Stomach (tissue), 9 donors: ENCODE data around the gene SPCS3. TPM values are rescaled to one million over a fixed set of nuclear protein-coding genes. Genes with fewer than 3 reads are reported as not detected.
A peak's percentile ranks its signal among the peaks of the same experiment; 100 is the strongest.

Source experiments
- DNase-seq, 2 donors: peaks; one replicate each; pipeline versions ENCODE4 v3.0.0 to v3.0.0-alpha.2; 2013 to 2019
- H3K27ac ChIP-seq, 5 donors: fragments of 200-600 bp in 4 of 5; sonication (generic) in 4 of 5; one replicate each; pipeline ENCODE4 v1.5.1; 2013 to 2019; ENCODE audit warnings: mild to moderate bottlenecking in 1 of 5, moderate library complexity in 1 of 5
- H3K27me3 ChIP-seq, 3 donors: fragments of 200-600 bp; sonication (generic); one replicate each; pipeline ENCODE4 v1.5.1; 2017 to 2019; ENCODE audit warnings: mixed run types in 1 of 3
- H3K36me3 ChIP-seq, 4 donors: fragments of 200-600 bp; sonication (generic); 1 replicate in 3 of 4; 2 replicates in 1 of 4; pipeline ENCODE4 v1.5.1; 2016 to 2019
- H3K4me1 ChIP-seq, 4 donors: fragments of 200-600 bp; sonication (generic); one replicate each; pipeline ENCODE4 v1.5.1; 2016 to 2019
- H3K4me3 ChIP-seq, 4 donors: fragments of 200-600 bp; sonication (generic) in 3 of 4; one replicate each; pipeline ENCODE4 v1.5.1; 2016 to 2019; ENCODE audit warnings: mild to moderate bottlenecking in 1 of 4
- H3K9me3 ChIP-seq, 4 donors: fragments of 200-600 bp; sonication (generic); one replicate each; pipeline ENCODE4 v1.5.1; 2016 to 2019
- EP300 ChIP-seq: sonication (generic); formaldehyde crosslinking; IDR thresholded peaks from one replicate; pipeline ENCODE4 v1.6.1; 2017; ENCODE audit warnings: antibody characterized with exemption
- POLR2A ChIP-seq, 4 donors: fragments of 450-650 bp; IDR thresholded peaks; one replicate each; pipeline ENCODE4 v1.6.1; 2016; ENCODE audit warnings: antibody characterized with exemption in 4 of 4, control low read depth in 2 of 4, mild to moderate bottlenecking in 1 of 4, moderate library complexity in 1 of 4
- POLR2AphosphoS5 ChIP-seq, 3 donors: sonication (generic); formaldehyde crosslinking; IDR thresholded peaks; one replicate each; pipeline ENCODE4 v1.6.1; 2016; ENCODE audit warnings: antibody characterized with exemption in 3 of 3
- WGBS, 5 donors: extraction: QIAGEN DNeasy Blood & Tissue Kit in 3 of 5; methylation state at CpG; one replicate each; pipeline versions ENCODE4 v1.1.5 to v1.1.7; 2013 to 2018; 5-methylcytosine and 5-hydroxymethylcytosine counted together
- intact Hi-C: fragments of 100-400 bp; cut with DNase I; formaldehyde crosslinking; loops from one replicate; pipeline ENCODE4 v1.15.1; 2023; ENCODE audit warnings: low total_unique reads
- polyA plus RNA-seq, 3 donors: library from polyadenylated mRNA; stranded (reverse); fragments of 200-250 nt; gene quantifications; one replicate each; pipeline ENCODE4 v1.2.3, GENCODE V29; 2013
- total RNA-seq, 5 donors: library from RNA; depleted of rRNA; stranded (reverse); fragments of >200 nt; gene quantifications; one replicate each; pipeline versions ENCODE4 v1.1.0 to v1.2.3, GENCODE V29; 2014 to 2016
- TF ChIP-seq, protein P1 (sequence below), 7 experiments: fragments of 450-650 bp in 4 of 7; fragments of 200-600 bp in 3 of 7; sonication (generic) in 3 of 7; IDR thresholded peaks; one replicate each; pipeline ENCODE4 v1.5.1; 2016 to 2019; ENCODE audit warnings: antibody characterized with exemption in 7 of 7, control low read depth in 2 of 7, mild to moderate bottlenecking in 1 of 7
- donor health status: healthy with polysubstance abuse.
- donor health status: Bipolar disorder and iron deficiency.
- donor health status: healthy.

Gene SPCS3
- total and polyA plus RNA-seq, 8 donors = 18.8 to 224 (median 33.1) TPM

DNA sequence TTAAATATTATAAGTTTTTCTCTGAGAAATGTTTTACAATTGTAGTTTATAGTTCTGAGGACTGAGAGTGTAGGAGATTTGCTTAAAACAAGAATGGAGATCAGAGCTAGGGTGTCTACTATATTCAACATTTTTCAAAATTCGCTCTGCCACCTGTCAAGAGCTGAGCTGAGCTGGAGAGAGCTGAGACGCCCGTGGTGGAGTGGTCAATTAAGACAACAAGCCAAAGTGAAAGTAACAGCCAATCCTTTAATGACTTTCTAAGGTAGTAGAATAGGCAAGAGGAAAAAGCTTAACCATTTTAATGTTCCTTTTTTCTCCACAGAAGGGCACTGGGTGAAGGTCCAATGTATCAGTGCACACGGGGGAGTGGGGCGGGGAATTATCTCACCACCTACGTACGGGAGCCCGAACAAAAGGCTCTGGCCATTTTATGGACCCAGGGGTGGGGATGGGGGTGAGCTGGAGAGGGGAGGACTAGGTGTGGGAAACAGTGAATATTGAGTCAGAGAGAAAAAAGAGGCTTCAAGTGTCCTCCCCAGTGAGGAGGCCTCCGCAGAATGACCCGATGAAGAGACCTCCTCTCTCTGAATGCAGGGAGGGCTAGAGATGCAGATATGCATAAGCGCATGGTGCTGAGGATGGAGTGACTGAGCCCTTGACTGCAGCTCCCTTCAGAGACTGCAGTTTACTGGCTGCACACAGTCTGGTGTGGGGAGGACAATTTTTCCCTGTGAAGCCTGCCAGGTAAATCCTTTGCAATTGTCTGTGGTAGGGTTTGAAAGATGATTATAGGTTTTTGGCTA, 60.8 kb downstream of the SPCS3 start:
- WGBS, 5 donors = 47 to 61% (median 58%) methylated on average over 11 of the region's 11 CpGs
- Histone ChIP-seq H3K4me3 (peak overlapping the region in 3 of 4 donors; percentile 20 to 37 (median 24)), H3K9me3 (no peaks in the 10 kb centered on the region), H3K36me3 (no peaks in the 10 kb centered on the region), H3K27ac (no peak overlapping the region), H3K4me1 (no peaks in the 10 kb centered on the region), H3K27me3 (no peaks in the 10 kb centered on the region)
- TF ChIP-seq, protein P1, sequence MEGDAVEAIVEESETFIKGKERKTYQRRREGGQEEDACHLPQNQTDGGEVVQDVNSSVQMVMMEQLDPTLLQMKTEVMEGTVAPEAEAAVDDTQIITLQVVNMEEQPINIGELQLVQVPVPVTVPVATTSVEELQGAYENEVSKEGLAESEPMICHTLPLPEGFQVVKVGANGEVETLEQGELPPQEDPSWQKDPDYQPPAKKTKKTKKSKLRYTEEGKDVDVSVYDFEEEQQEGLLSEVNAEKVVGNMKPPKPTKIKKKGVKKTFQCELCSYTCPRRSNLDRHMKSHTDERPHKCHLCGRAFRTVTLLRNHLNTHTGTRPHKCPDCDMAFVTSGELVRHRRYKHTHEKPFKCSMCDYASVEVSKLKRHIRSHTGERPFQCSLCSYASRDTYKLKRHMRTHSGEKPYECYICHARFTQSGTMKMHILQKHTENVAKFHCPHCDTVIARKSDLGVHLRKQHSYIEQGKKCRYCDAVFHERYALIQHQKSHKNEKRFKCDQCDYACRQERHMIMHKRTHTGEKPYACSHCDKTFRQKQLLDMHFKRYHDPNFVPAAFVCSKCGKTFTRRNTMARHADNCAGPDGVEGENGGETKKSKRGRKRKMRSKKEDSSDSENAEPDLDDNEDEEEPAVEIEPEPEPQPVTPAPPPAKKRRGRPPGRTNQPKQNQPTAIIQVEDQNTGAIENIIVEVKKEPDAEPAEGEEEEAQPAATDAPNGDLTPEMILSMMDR (IDR thresholded peaks at IDR 0.05) = no peak
- TF ChIP-seq POLR2AphosphoS5 (IDR thresholded peaks at IDR 0.05) = no peak
- TF ChIP-seq EP300 = no peak
- TF ChIP-seq POLR2A (IDR thresholded peaks at IDR 0.05) = no peak
- no peak for DNase-seq
- intact Hi-C loops = no loop called here

Other genes with a start within 250 kb of the SPCS3 start
- not detected for gene SPATA4, start 124.4 kb upstream of the SPCS3 start, total RNA-seq
- under 1 TPM in 1 of 3 donors, not detected in 2; 0.13 TPM for gene SPATA4, start 124.4 kb upstream of the SPCS3 start, polyA plus RNA-seq
- gene ASB5, start 50.7 kb upstream of the SPCS3 start, total RNA-seq = 10 to 100 TPM in 2 of 5 donors, 1 to 10 TPM in 2, not detected in 1; 1.8 to 19.6 (median 6.2) TPM
- 1 to 10 TPM in 2 of 3 donors, not detected in 1; 2.0 to 2.2 TPM for gene ASB5, start 50.7 kb upstream of the SPCS3 start, polyA plus RNA-seq